ENCODE measurements around the gene MAPK11. TPM values are rescaled to one million over a fixed set of nuclear protein-coding genes. Genes with fewer than 3 reads are reported as not detected.

MAPK11 gene
- total RNA-seq, 1 experiment from 2014 or later: 19.3 TPM

DNA sequence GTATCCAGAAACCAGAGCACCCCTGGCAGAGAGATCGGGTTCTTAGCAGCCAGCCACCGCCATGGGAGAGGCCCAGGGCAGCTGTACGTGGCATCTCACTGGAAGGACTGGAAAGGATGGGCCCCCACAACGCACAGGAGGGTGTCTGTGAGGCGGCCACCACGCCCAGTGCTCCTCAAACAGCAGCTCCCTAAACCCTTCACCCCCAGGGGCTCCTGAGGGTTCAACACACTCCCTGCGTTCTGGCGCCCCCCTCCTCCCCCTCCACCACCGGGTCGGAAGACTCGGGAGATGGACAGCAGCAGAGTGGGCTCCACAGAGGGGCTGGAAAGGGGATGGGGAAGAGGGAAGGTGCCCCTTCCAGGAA, 9.8 kb downstream of the MAPK11 start:
- Histone ChIP-seq H3K9me3 (ENCODE audit: control insufficient read depth in 1 of 2, insufficient read depth in 1 of 2, low read depth in 1 of 2, low read length in 2 of 2) (no peaks in the 10 kb centered on the region), H2AFZ (ENCODE audit: low read depth, low read length, poor library complexity, severe bottlenecking) (no peak overlapping the region), H3K27me3 (ENCODE audit: insufficient read depth, low read length) (no peaks in the 10 kb centered on the region), H3K9me2 (ENCODE audit: insufficient read depth) (no peaks in the 10 kb centered on the region), H3K4me2 (ENCODE audit: low read length) (peak overlapping the region; percentile 95), H3K9ac (ENCODE audit: low read length) (peak overlapping the region; percentile 94), H4K20me1 (ENCODE audit: insufficient read depth) (no peaks in the 10 kb centered on the region), H3K79me2 (ENCODE audit: insufficient read depth, low read length) (peaks cover 28% of the 10 kb centered on the region), H3K4me1 (ENCODE audit: control insufficient read depth in 1 of 2, insufficient read depth in 2 of 2, low read length in 2 of 2) (peaks cover 19 to 32% of the 10 kb centered on the region in 2 experiments), H3K27ac (ENCODE audit: low read depth, low read length) (peak overlapping the region; percentile 83), H3K36me3 (ENCODE audit: control insufficient read depth in 1 of 2, insufficient read depth in 2 of 2, low read length in 2 of 2) (peaks cover 0 to 11% of the 10 kb centered on the region in 2 experiments; a peak in 2 of 4 replicates), H3K4me3 (replicated peaks in 1 of 2; ENCODE audit: low read depth in 1 of 2, low read length in 2 of 2) (peak overlapping the region; percentile 79 to 90)
- ChIA-PET POLR2A (interaction anchor here (1.0 kb wide), 1 partner anchor 9 kb away, joined by 3 read pairs; no protein-coding TSS in a partner anchor), RAD21 (ENCODE audit: low non-redundant PET in 1 of 2, low total read pairs in 2 of 2, uncharacterized antibody in 2 of 2, unreplicated experiment in 2 of 2) (interaction anchor here in 1 of 2 experiments (1.2 kb wide), 1 partner anchor 9 kb away, joined by 3 read pairs; the partner anchor contains the start of gene HDAC10), CTCF (interaction anchor here (1.0 to 1.3 kb wide), 2 partner anchors 8 to 13 kb away, joined by 3 to 7 read pairs; no protein-coding TSS in a partner anchor)
- intact Hi-C loops (cut with micrococcal nuclease): no loop called here
- ATAC-seq: 0 out of 2 replicates have a peak, but pooled peaks have one; percentile 4
- BruUV-seq (replicated peaks): TSS peak; percentile 24
- TF ChIP-seq EZH2phosphoT487 (IDR thresholded peaks at IDR 0.05; ENCODE audit: borderline replicate concordance): no peak
- TF ChIP-seq RAD21 (IDR thresholded peaks at IDR 0.05; ENCODE audit: low read depth): no peak
- no peak for TF ChIP-seq JUND (IDR thresholded peaks at IDR 0.05)
- TF ChIP-seq, protein P1, sequence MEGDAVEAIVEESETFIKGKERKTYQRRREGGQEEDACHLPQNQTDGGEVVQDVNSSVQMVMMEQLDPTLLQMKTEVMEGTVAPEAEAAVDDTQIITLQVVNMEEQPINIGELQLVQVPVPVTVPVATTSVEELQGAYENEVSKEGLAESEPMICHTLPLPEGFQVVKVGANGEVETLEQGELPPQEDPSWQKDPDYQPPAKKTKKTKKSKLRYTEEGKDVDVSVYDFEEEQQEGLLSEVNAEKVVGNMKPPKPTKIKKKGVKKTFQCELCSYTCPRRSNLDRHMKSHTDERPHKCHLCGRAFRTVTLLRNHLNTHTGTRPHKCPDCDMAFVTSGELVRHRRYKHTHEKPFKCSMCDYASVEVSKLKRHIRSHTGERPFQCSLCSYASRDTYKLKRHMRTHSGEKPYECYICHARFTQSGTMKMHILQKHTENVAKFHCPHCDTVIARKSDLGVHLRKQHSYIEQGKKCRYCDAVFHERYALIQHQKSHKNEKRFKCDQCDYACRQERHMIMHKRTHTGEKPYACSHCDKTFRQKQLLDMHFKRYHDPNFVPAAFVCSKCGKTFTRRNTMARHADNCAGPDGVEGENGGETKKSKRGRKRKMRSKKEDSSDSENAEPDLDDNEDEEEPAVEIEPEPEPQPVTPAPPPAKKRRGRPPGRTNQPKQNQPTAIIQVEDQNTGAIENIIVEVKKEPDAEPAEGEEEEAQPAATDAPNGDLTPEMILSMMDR (IDR thresholded peaks at IDR 0.05 in 2 of 3, conservative IDR thresholded peaks at IDR 0.05 in 1 of 3; ENCODE audit: borderline replicate concordance in 1 of 3, insufficient read depth in 1 of 3, low read depth in 2 of 3, low read length in 2 of 3): no peak
- TF ChIP-seq CBX3 (IDR thresholded peaks at IDR 0.05; ENCODE audit: low read depth): no peak
- no peak for TF ChIP-seq POLR2A (IDR thresholded peaks at IDR 0.05; ENCODE audit: borderline replicate concordance, extremely low read depth, insufficient read depth, insufficient read length)
- TF ChIP-seq SIN3A (IDR thresholded peaks at IDR 0.05; ENCODE audit: low read depth): no peak
- TF ChIP-seq EZH2 (IDR thresholded peaks at IDR 0.05): no peak
- no peak for TF ChIP-seq ZFX (IDR thresholded peaks at IDR 0.05)
- no peak for TF ChIP-seq SP1 (IDR thresholded peaks at IDR 0.05; ENCODE audit: low read depth)
- no peak for DNase-seq (ENCODE audit: low read depth, low spot score)
